ENCODE measurements around the gene ADRA2A. TPM values are rescaled to one million over a fixed set of nuclear protein-coding genes. Genes with fewer than 3 reads are reported as not detected.

The ADRA2A gene
- total RNA-seq (2014; rRNA removed; shearing (Covaris generic)) = 0.10 and 0.24 TPM in 2 replicates

- DNase-seq (ENCODE audit: low read depth) = peak; percentile 20
Observed at GRCh38 chr10:111076682-111077478, at the start of gene ADRA2A. TSS of gene ADRA2A (plus strand) at chr10:111077029. CDS start at chr10:111077997, 968 bp downstream.

- no peak for DNase-seq (ENCODE audit: low read depth)
Observed at GRCh38 chr10:111030042-111030750, 46.6 kb upstream of the ADRA2A start.

GRCh38 chr10:111034598-111035310 is 42.1 kb upstream of the ADRA2A start:
- no peak for DNase-seq (ENCODE audit: low read depth)

GRCh38 chr10:111035542-111035941 is 41.3 kb upstream of the ADRA2A start:
- DNase-seq (ENCODE audit: low read depth) = no peak

GRCh38 chr10:111037858-111038257 is 39.0 kb upstream of the ADRA2A start:
- DNase-seq (ENCODE audit: low read depth) = no peak

- no peak for DNase-seq (ENCODE audit: low read depth)
Observed at GRCh38 chr10:111039522-111039921, 37.3 kb upstream of the ADRA2A start.

GRCh38 chr10:111057006-111057405 is 19.8 kb upstream of the ADRA2A start:
- no peak for DNase-seq (ENCODE audit: low read depth)

GRCh38 chr10:111063471-111063870 is 13.4 kb upstream of the ADRA2A start:
- no peak for DNase-seq (ENCODE audit: low read depth)

- no peak for DNase-seq (ENCODE audit: low read depth)
Observed at GRCh38 chr10:111072232-111072631, 4.6 kb upstream of the ADRA2A start.

- no peak for DNase-seq (ENCODE audit: low read depth)
Observed at GRCh38 chr10:111075577-111076185, 1.1 kb upstream of the ADRA2A start.

GRCh38 chr10:111076191-111076681 is 593 bp upstream of the ADRA2A start:
- peak; percentile 21 for DNase-seq (ENCODE audit: low read depth)

GRCh38 chr10:111077479-111077784 is 603 bp downstream of the ADRA2A start:
- no peak for DNase-seq (ENCODE audit: low read depth)

GRCh38 chr10:111077785-111078504 is 1.1 kb downstream of the ADRA2A start:
- no peak for DNase-seq (ENCODE audit: low read depth)

- DNase-seq (ENCODE audit: low read depth) = no peak
Observed at GRCh38 chr10:111078505-111079185, 1.8 kb downstream of the ADRA2A start.

- no peak for DNase-seq (ENCODE audit: low read depth)
Observed at GRCh38 chr10:111079241-111079760, 2.5 kb downstream of the ADRA2A start.

- DNase-seq (ENCODE audit: low read depth) = no peak
Observed at GRCh38 chr10:111079781-111080180, 3.0 kb downstream of the ADRA2A start.

GRCh38 chr10:111080224-111080623 is 3.4 kb downstream of the ADRA2A start:
- DNase-seq (ENCODE audit: low read depth) = no peak

- no peak for DNase-seq (ENCODE audit: low read depth)
Observed at GRCh38 chr10:111081595-111081994, 4.8 kb downstream of the ADRA2A start.

- DNase-seq (ENCODE audit: low read depth) = no peak
Observed at GRCh38 chr10:111082102-111082975, 5.5 kb downstream of the ADRA2A start.
